Caco-2 (cell line): ENCODE measurements around the gene LRRC27. TPM values are rescaled to one million over a fixed set of nuclear protein-coding genes. Genes with fewer than 3 reads are reported as not detected.
"Not testable (repeated sequence)": the region's sequence is repeated elsewhere in the genome, so short reads cannot be mapped to it uniquely, and the experiment has no call there.

Experiments used
- BruUV-seq: library from RNA; stranded (reverse); fragments of 400-500 nt; replicated peaks from 2 replicates; lab custom pipeline; 2021; lab: Mats Ljungman, UMichigan
- CTCF ChIA-PET: fragments of 300-600 bp; sonication (Branson Sonifier 250); formaldehyde crosslinking; loops from one replicate; lab custom pipeline; 2022; ENCODE audit warnings: antibody characterized with exemption; lab: Charles Lee
- POLR2A ChIA-PET: fragments of 300-600 bp; sonication (Branson Sonifier 250); formaldehyde crosslinking; loops from one replicate; lab custom pipeline; 2022; ENCODE audit warnings: antibody characterized with exemption; lab: Charles Lee
- DNase-seq, 2 experiments: peaks; one replicate each; pipeline versions ENCODE4 v3.0.0 to v3.0.0-alpha.2; 2020 to 2022
- H3K27me3 ChIP-seq: replicated peaks from 2 replicates; pipeline ENCODE4 v1.6.0; 2011; ENCODE audit warnings: low read length; ENCODE audit not compliant: control insufficient read depth, insufficient read depth
- H3K36me3 ChIP-seq: 2 replicates; pipeline ENCODE4 v1.5.1; 2011; ENCODE audit warnings: low read length; ENCODE audit not compliant: control insufficient read depth, insufficient read depth
- H3K4me1 ChIP-seq: fragments of 250-450 bp; sonication (Bioruptor Pico); 2 replicates; pipeline ENCODE4 v1.5.1; 2020; ENCODE audit warnings: mild to moderate bottlenecking
- H3K4me3 ChIP-seq: 2 replicates; pipeline ENCODE4 v1.5.1; 2011; ENCODE audit warnings: low read depth, mild to moderate bottlenecking, control low read depth, low read length
- H3K9me3 ChIP-seq: fragments of 250-450 bp; sonication (Bioruptor Pico); 2 replicates; pipeline ENCODE4 v1.5.1; 2020; ENCODE audit warnings: mild to moderate bottlenecking, moderate library complexity
- H3K27ac Mint-ChIP-seq: one replicate; pipeline ENCODE4 v1.8.0; 2022; ENCODE audit warnings: mixed read lengths; ENCODE audit not compliant: unreplicated experiment
- H3K27me3 Mint-ChIP-seq: one replicate; pipeline ENCODE4 v1.8.0; 2022; ENCODE audit warnings: mixed read lengths; ENCODE audit not compliant: insufficient read depth, unreplicated experiment
- H3K36me3 Mint-ChIP-seq: one replicate; pipeline ENCODE4 v1.8.0; 2022; ENCODE audit warnings: mild to moderate bottlenecking, mixed read lengths; ENCODE audit not compliant: insufficient read depth, unreplicated experiment
- H3K4me1 Mint-ChIP-seq: one replicate; pipeline ENCODE4 v1.8.0; 2022; ENCODE audit warnings: low read depth, mixed read lengths; ENCODE audit not compliant: unreplicated experiment
- H3K4me3 Mint-ChIP-seq: one replicate; pipeline ENCODE4 v1.8.0; 2022; ENCODE audit warnings: mild to moderate bottlenecking, moderate library complexity, mixed read lengths; ENCODE audit not compliant: unreplicated experiment
- H3K9me3 Mint-ChIP-seq: one replicate; pipeline ENCODE4 v1.8.0; 2022; ENCODE audit warnings: mixed read lengths; ENCODE audit not compliant: unreplicated experiment
- CTCF ChIP-seq, 2 experiments: fragments of 200-600 bp in 1 of 2; IDR thresholded peaks; 1 replicate in 1 of 2; 2 replicates in 1 of 2; pipeline versions ENCODE4 v1.5.1 to v1.8.0; 2011 to 2022; ENCODE audit warnings: antibody characterized with exemption in 1 of 2, control low read depth in 1 of 2, inconsistent platforms in 1 of 2, low read depth in 1 of 2, low read length in 1 of 2, mild to moderate bottlenecking in 1 of 2, moderate library complexity in 1 of 2; ENCODE audit not compliant: insufficient read depth in 1 of 2, severe bottlenecking in 1 of 2, unreplicated experiment in 1 of 2
- intact Hi-C: fragments of 100-400 bp; cut with micrococcal nuclease; formaldehyde crosslinking; loops from one replicate; pipeline ENCODE4 v1.10.0; 2022; ENCODE audit not compliant: unreplicated experiment
- total RNA-seq: library from RNA; stranded (reverse); gene quantifications from 2 replicates; pipeline ENCODE4 v1.2.3, GENCODE V29; 2022

Gene LRRC27
- total RNA-seq, 1 experiment from 2014 or later: 11.7 TPM

GRCh38 chr10:132385721-132386418 lies 53.9 kb downstream of the LRRC27 start:
- no peak overlapping the region for H3K4me3 ChIP-seq

GRCh38 chr10:132386419-132386831 lies 54.4 kb downstream of the LRRC27 start:
- no peaks in the 10 kb centered on the region for H3K27me3 ChIP-seq
- Mint-ChIP-seq H3K27me3 (no peaks in the 10 kb centered on the region), H3K4me3 (no peak overlapping the region), H3K36me3 (no peaks in the 10 kb centered on the region), H3K9me3 (no peaks in the 10 kb centered on the region), H3K27ac (no peak overlapping the region), H3K4me1 (no peaks in the 10 kb centered on the region)
- DNase-seq: no peak
- ChIA-PET CTCF (no interaction called here), POLR2A (interaction anchor here (0.6 kb wide), 1 partner anchor 220 kb away, joined by 4 read pairs; no protein-coding TSS in a partner anchor)
- H3K4me1 ChIP-seq: peaks cover 11% of the 10 kb centered on the region
- H3K36me3 ChIP-seq: no peaks in the 10 kb centered on the region
- intact Hi-C loops: loop anchor here (10.0 kb wide), 1 partner anchor 248 kb away; no protein-coding TSS in a partner anchor
- no peaks in the 10 kb centered on the region for H3K9me3 ChIP-seq
- no peak overlapping the region for H3K4me3 ChIP-seq
- BruUV-seq: no TSS peak
- TF ChIP-seq CTCF (IDR thresholded peaks at IDR 0.05; ENCODE audit: insufficient read depth in 1 of 2, low read depth in 1 of 2, low read length in 1 of 2, severe bottlenecking in 1 of 2, unreplicated experiment in 1 of 2): no peak

More at GRCh38 chr10:132385721-132386418, 53.9 kb downstream of the LRRC27 start:
- H3K27ac Mint-ChIP-seq: no peak overlapping the region
- CTCF ChIA-PET: no interaction called here
- no TSS peak for BruUV-seq
- H3K4me3 Mint-ChIP-seq: no peak overlapping the region
- no peaks in the 10 kb centered on the region for H3K27me3 ChIP-seq
- H3K27me3 Mint-ChIP-seq: no peaks in the 10 kb centered on the region
- intact Hi-C loops: loop anchor here (10.0 kb wide), 1 partner anchor 249 kb away; no protein-coding TSS in a partner anchor
- H3K36me3 Mint-ChIP-seq: no peaks in the 10 kb centered on the region
- POLR2A ChIA-PET: interaction anchor here (0.6 kb wide), 1 partner anchor 221 kb away, joined by 4 read pairs; no protein-coding TSS in a partner anchor
- no peaks in the 10 kb centered on the region for H3K4me1 Mint-ChIP-seq
- TF ChIP-seq CTCF (IDR thresholded peaks at IDR 0.05; ENCODE audit: insufficient read depth in 1 of 2, low read depth in 1 of 2, low read length in 1 of 2, severe bottlenecking in 1 of 2, unreplicated experiment in 1 of 2): no peak
- no peaks in the 10 kb centered on the region for H3K9me3 ChIP-seq
- H3K36me3 ChIP-seq: no peaks in the 10 kb centered on the region
- no peak for DNase-seq
- H3K4me1 ChIP-seq: peaks cover 11% of the 10 kb centered on the region
- H3K9me3 Mint-ChIP-seq: no peaks in the 10 kb centered on the region

GRCh38 chr10:132386896-132387295 lies 54.9 kb downstream of the LRRC27 start:
- H3K27ac Mint-ChIP-seq, CTCF ChIA-PET, H3K4me3 ChIP-seq, POLR2A ChIA-PET, H3K36me3 ChIP-seq, H3K4me1 Mint-ChIP-seq, H3K9me3 ChIP-seq, H3K36me3 Mint-ChIP-seq, DNase-seq, H3K27me3 Mint-ChIP-seq, H3K27me3 ChIP-seq, BruUV-seq, H3K9me3 Mint-ChIP-seq, H3K4me3 Mint-ChIP-seq: not testable (repeated sequence)
- peaks cover 11% of the 10 kb centered on the region for H3K4me1 ChIP-seq
- intact Hi-C loops: loop anchor here (10.0 kb wide), 1 partner anchor 248 kb away; no protein-coding TSS in a partner anchor
